GM12872 (cell line): ENCODE results near the gene RNF222.

Source experiments
- CTCF ChIP-seq: IDR thresholded peaks from 3 replicates; pipeline ENCODE4 v1.5.1; 2011; ENCODE audit warnings: low read depth, mild to moderate bottlenecking, low read length, moderate library complexity; ENCODE audit not compliant: insufficient read depth

The RNF222 gene

GRCh38 chr17:8436844-8437171 is 39.2 kb upstream of the RNF222 start:
- no peak for TF ChIP-seq CTCF

- 0 out of 3 replicates have a peak, but pooled peaks have one; percentile 7 for TF ChIP-seq CTCF
These were observed 38.7 kb upstream of the RNF222 start for GRCh38 chr17:8436169-8436843.

- no peak for TF ChIP-seq CTCF
These were observed 37.9 kb upstream of the RNF222 start, which contains the start of gene NDEL1 for GRCh38 chr17:8435245-8436168. Gene NDEL1 (plus strand): TSS chr17:8435884. CDS start chr17:8444272, 8,388 bp downstream.

- no peak for TF ChIP-seq CTCF
These were observed 33.3 kb upstream of the RNF222 start for GRCh38 chr17:8430966-8431365.

GRCh38 chr17:8426802-8427201 is 29.2 kb upstream of the RNF222 start:
- TF ChIP-seq CTCF, result no peak

GRCh38 chr17:8426094-8426720 is 28.6 kb upstream of the RNF222 start:
- no peak for TF ChIP-seq CTCF

- TF ChIP-seq CTCF, result no peak
These were observed 23.9 kb upstream of the RNF222 start for GRCh38 chr17:8421571-8421970.
